Pancreas (tissue), 10 donors: ENCODE measurements around the gene ZFHX2. TPM values are rescaled to one million over a fixed set of nuclear protein-coding genes. Genes with fewer than 3 reads are reported as not detected.
A peak's percentile ranks its signal among the peaks of the same experiment; 100 is the strongest.
"Not testable (repeated sequence)": the region's sequence is repeated elsewhere in the genome, so short reads cannot be mapped to it uniquely, and the experiment has no call there.

Source experiments
- ATAC-seq, 4 donors: fragments of 200-7000 bp; cut with Tn5 transposase; one replicate each; pipeline versions ENCODE4 v1.8.0 to v1.9.1; 2020; ENCODE audit warnings: mild to moderate bottlenecking in 4 of 4, moderate library complexity in 4 of 4
- DNase-seq, 6 donors: peaks; one replicate each; pipeline ENCODE4 v3.0.0-alpha.2; 2020
- FAIRE-seq: peaks from 2 replicates; lab custom pipeline; 2012; peaks lifted over from hg19 to GRCh38; lab: Jason Lieb, UNC
- H3K27ac ChIP-seq, 4 donors: fragments of 200-600 bp; sonication (generic); 1 replicate in 3 of 4; 2 replicates in 1 of 4; pipeline versions ENCODE4 v1.5.0 to v1.8.0; 2020
- H3K27me3 ChIP-seq, 4 donors: fragments of 200-600 bp; one replicate each; pipeline ENCODE4 v1.8.0; 2021
- H3K36me3 ChIP-seq, 3 donors: fragments of 200-600 bp; sonication (generic) in 1 of 3; one replicate each; pipeline versions ENCODE4 v1.5.0 to v1.8.0; 2020 to 2021
- H3K4me1 ChIP-seq, 3 donors: fragments of 200-600 bp; one replicate each; pipeline ENCODE4 v1.8.0; 2021
- H3K4me3 ChIP-seq, 4 donors: fragments of 200-600 bp; sonication (generic) in 2 of 4; one replicate each; pipeline versions ENCODE4 v1.5.0 to v1.8.0; 2020 to 2021
- H3K9me3 ChIP-seq, 4 donors: fragments of 200-600 bp; one replicate each; pipeline ENCODE4 v1.8.0; 2021
- WGBS, 2 donors: extraction: QIAGEN DNeasy Blood & Tissue Kit; methylation state at CpG; one replicate each; pipeline ENCODE4 v1.1.7; 2013; 5-methylcytosine and 5-hydroxymethylcytosine counted together
- intact Hi-C, 3 donors: fragments of 100-400 bp; cut with DNase I; formaldehyde crosslinking; loops; one replicate each; pipeline versions ENCODE4 v1.11.1 to v1.14.2; 2022
- polyA plus RNA-seq, 2 donors: library from polyadenylated mRNA; stranded (reverse); fragments of 200-250 nt; gene quantifications; one replicate each; pipeline ENCODE4 v1.2.3, GENCODE V29; 2013
- total RNA-seq, 6 donors: library from RNA; stranded (reverse); fragmentation: NEBNext Ultra II Directional in 4 of 6; extraction: Animal tissue kit (Norgen Biotek cat#: 25700) in 4 of 6; gene quantifications; one replicate each; pipeline versions ENCODE4 v1.2.1 to v1.2.4, GENCODE V29; 2021 to 2023
- TF ChIP-seq, protein P1 (sequence below), 4 donors: fragments of 200-600 bp; sonication (generic) in 3 of 4; IDR thresholded peaks; one replicate each; pipeline versions ENCODE4 v1.5.0 to v1.8.0; 2021; ENCODE audit warnings: antibody characterized with exemption in 4 of 4
- donor health status: healthy with polysubstance abuse.
- donor health status: DM: no; HTN: no; CAD: no; lungs with moderate emphysema.
- donor health status: DM: no; HTN: no; CAD: no.
- donor health status: control.
- donor health status: control.
- donor health status: Bipolar disorder and iron deficiency.
- donor health status: DM: yes; HTN: yes; CAD: no.
- donor health status: DM: no; HTN: no; CAD: no.
- donor health status: DM: no; HTN: no; CAD: no.
- donor health status: DM: yes; HTN: yes; CAD: no.

The ZFHX2 gene
- total and polyA plus RNA-seq, 8 donors = 0.63 to 3.8 (median 1.2) TPM

DNA sequence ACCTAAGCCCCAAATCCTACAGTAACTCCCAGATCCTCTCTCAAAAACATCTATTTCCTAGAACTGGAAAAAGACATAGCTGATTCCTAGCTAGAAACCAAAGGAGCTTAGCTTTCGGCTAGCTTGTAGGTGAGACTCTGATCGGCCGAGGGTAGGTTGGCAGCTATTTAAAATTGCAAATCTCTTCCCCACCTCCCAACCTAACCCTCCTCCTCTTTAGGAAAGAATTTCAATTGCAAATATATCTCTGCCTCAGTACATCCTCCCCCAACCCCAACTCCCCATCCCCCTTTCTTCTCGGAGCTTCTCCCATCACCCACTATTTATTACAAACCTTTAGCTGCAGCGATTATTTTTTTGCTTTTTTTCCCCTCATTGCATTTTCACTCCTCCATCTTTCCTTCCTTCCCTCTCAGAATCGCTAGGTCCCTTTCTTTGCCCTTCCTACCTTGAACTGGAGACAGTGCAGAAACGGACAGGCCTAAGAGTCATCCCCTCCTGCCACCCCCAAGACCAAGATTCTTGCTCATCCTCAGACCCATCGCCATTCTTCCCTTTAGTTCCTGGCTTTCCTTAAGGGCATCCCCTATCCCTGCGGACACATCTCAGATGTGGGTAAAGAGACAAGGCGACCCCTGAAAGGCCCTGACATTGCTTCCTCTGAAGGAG, 13.4 kb downstream of the ZFHX2 start:
- H3K36me3 ChIP-seq = no peaks in the 10 kb centered on the region
- H3K27me3 ChIP-seq = no peaks in the 10 kb centered on the region
- ATAC-seq = no peak
- TF ChIP-seq, protein P1, sequence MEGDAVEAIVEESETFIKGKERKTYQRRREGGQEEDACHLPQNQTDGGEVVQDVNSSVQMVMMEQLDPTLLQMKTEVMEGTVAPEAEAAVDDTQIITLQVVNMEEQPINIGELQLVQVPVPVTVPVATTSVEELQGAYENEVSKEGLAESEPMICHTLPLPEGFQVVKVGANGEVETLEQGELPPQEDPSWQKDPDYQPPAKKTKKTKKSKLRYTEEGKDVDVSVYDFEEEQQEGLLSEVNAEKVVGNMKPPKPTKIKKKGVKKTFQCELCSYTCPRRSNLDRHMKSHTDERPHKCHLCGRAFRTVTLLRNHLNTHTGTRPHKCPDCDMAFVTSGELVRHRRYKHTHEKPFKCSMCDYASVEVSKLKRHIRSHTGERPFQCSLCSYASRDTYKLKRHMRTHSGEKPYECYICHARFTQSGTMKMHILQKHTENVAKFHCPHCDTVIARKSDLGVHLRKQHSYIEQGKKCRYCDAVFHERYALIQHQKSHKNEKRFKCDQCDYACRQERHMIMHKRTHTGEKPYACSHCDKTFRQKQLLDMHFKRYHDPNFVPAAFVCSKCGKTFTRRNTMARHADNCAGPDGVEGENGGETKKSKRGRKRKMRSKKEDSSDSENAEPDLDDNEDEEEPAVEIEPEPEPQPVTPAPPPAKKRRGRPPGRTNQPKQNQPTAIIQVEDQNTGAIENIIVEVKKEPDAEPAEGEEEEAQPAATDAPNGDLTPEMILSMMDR (IDR thresholded peaks at IDR 0.05) = no peak
- 79 to 85% methylated on average over 10 of the region's 10 CpGs for WGBS, 2 donors
- H3K9me3 ChIP-seq = no peaks in the 10 kb centered on the region
- H3K4me1 ChIP-seq = no peaks in the 10 kb centered on the region
- DNase-seq = no peak
- no peak overlapping the region for H3K27ac ChIP-seq
- no peak overlapping the region for H3K4me3 ChIP-seq
- intact Hi-C loops = no loop called here
- no peak for FAIRE-seq

DNA sequence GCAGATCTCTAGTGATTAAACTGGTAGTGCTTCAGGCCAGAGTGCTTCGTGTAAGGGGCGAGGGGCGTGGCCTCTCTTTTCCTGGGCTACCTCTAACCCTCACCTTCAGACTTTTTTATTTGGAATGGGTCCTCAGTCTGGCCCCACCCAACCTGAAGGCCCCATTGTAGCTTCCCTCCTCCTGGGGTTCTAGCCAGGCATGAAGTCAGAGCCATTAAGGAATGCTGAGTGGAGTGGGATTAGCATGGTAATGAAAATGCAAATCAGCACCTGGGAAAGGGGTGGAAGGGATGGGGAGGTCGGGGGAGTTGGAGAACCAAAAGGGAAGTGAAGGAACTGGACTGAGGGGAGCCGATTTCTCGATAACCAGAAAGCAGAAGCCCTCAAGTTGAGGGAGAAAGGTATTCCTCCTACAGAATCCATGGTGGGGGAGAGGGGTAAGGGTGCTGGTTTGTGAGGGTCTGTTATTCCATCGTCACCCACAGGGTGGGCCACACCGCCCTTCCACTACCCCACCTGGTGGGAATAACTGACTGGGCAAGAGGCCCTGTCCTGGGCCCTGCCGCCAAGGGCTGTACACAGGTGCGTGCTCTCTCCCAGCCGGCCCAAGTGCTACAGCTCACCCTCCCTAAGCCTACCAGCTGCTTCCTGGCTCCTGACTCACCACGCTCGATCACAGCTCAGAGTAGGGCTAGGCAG, 14.1 kb downstream of the ZFHX2 start:
- TF ChIP-seq, protein P1 (IDR thresholded peaks at IDR 0.05) = no peak
- H3K36me3 ChIP-seq = no peaks in the 10 kb centered on the region
- intact Hi-C loops = no loop called here
- FAIRE-seq (no peak), ATAC-seq (no peak), DNase-seq (peak in 1 of 6 donors; percentile 23)
- WGBS, 2 donors = 73 to 74% methylated on average over 13 of the region's 13 CpGs
- no peaks in the 10 kb centered on the region for H3K9me3 ChIP-seq
- H3K27ac ChIP-seq = no peak overlapping the region
- no peaks in the 10 kb centered on the region for H3K4me1 ChIP-seq
- no peak overlapping the region for H3K4me3 ChIP-seq
- no peaks in the 10 kb centered on the region for H3K27me3 ChIP-seq

DNA sequence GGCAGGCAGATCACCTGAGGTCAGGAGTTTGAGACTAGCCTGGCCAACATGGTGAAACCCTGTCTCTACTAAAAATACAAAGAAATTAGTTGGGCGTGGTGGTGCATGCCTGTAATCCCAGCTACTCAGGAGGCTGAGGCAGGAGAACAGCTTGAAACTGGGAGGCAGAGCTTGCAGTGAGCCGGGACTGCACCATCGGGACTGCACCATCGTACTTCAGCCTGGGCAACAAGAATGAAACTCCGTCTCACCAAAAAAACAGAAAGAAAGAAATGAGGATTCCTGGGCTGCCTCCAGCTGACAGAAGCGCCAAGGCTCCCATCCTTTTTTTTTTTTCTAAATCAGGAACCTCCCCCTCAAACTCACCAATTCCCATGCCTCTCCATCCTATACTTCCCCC, 14.7 kb downstream of the ZFHX2 start:
- H3K4me3 ChIP-seq, H3K27me3 ChIP-seq, H3K4me1 ChIP-seq, FAIRE-seq, H3K27ac ChIP-seq, H3K36me3 ChIP-seq, H3K9me3 ChIP-seq, intact Hi-C loops, ATAC-seq, DNase-seq: not testable (repeated sequence)
- 82 to 85% methylated on average over 6 of the region's 6 CpGs for WGBS, 2 donors

DNA sequence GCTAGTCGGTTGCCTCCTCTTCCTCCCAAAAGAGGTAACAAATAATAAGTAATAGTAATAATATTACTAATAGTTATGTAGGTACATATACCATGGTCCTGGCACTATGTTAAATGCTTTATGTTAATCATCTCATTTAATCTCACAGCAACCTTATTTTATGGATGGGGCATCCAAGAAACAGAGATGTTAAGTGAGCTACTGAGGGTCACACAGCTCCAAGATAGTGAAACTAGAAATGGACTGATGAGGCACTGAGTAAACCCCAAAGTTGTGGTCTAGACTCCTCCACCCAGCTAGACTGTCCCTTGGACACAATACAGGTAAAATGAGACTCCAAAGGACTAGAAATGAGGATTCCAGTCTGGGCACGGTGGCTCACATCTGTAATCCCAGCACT, 15.1 kb downstream of the ZFHX2 start:
- FAIRE-seq (no peak), DNase-seq (no peak), ATAC-seq (no peak)
- no peak overlapping the region for H3K4me3 ChIP-seq
- H3K27ac ChIP-seq = no peak overlapping the region
- H3K36me3 ChIP-seq = no peaks in the 10 kb centered on the region
- H3K4me1 ChIP-seq = no peaks in the 10 kb centered on the region
- TF ChIP-seq, protein P1 (IDR thresholded peaks at IDR 0.05) = no peak
- no peaks in the 10 kb centered on the region for H3K27me3 ChIP-seq
- 79 to 84% methylated on average over 2 of the region's 2 CpGs for WGBS, 2 donors
- no peaks in the 10 kb centered on the region for H3K9me3 ChIP-seq
- intact Hi-C loops = no loop called here

DNA sequence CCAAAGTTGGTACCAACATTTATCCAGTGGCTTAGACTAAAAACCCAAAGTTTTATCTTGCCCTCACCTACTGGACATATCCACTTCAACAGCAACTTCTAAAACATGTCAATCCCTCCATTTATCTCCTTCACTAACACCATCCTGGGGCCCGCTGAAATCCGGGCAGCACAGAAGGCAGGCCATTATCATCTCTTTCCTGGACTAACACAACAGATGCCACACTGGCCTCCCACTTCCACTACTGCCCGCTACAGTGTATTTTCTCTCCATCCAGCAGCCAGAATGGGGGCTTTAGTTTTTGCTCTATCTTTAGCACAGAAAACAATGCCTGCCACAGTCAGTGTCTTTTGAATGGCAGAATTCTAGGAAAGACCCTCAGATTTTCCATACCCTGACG, 15.6 kb downstream of the ZFHX2 start:
- ATAC-seq (no peak), FAIRE-seq (no peak), DNase-seq (no peak)
- Histone ChIP-seq H3K36me3 (no peaks in the 10 kb centered on the region), H3K27ac (no peak overlapping the region), H3K27me3 (no peaks in the 10 kb centered on the region), H3K4me3 (no peak overlapping the region), H3K4me1 (no peaks in the 10 kb centered on the region), H3K9me3 (no peaks in the 10 kb centered on the region)
- 75 to 81% methylated on average over 4 of the region's 4 CpGs for WGBS, 2 donors
- TF ChIP-seq, protein P1 (IDR thresholded peaks at IDR 0.05) = no peak
- intact Hi-C loops = no loop called here
